Activated CD4-positive, alpha-beta T cell treated with anti-CD3 and anti-CD28 coated beads for 4 hours (primary cell): Measurements from ENCODE around the gene DCLRE1B.

Experiments
- DNase-seq, 2 donors: peaks; one replicate each; pipeline ENCODE4 v3.0.0-alpha.2; 2020

The DCLRE1B gene

DNA sequence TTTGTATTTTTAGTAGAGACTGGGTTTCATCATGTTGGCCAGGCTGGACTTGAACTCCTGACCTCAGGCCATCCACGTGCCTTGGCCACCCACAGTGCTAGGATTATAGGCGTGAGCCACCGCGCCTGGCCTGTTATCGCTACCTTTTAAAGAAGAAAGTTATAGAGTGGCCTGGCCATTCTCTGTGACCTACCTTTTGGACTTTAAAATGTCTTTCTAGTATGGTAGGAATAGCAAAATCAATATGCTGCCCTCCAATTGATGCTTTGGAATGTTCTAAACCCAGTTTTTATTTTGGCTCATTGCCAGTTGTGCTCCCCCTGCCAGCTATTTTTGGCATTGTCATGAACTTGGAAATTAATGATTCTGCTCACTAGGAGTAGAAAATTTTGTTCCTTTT lies 43.9 kb downstream of the DCLRE1B start:
- no peak for DNase-seq

DNA sequence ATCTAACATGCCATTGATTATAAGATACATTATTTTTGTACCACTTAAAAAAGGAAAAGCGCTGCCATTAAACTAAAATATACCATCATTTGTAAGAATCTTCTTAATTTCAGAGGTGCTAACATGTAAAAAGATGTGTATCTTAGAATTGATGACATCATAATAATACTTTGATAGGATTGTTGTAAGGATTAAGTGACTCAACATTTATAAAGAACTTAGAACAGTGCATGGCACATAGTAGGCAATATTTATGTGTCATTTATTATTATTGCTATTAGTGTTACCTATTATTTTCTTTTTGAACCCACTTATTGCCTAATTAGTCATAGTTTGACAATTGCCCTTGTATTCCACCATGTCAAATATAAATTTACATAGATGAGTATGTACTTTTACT lies 45.8 kb downstream of the DCLRE1B start:
- no peak for DNase-seq

DNA sequence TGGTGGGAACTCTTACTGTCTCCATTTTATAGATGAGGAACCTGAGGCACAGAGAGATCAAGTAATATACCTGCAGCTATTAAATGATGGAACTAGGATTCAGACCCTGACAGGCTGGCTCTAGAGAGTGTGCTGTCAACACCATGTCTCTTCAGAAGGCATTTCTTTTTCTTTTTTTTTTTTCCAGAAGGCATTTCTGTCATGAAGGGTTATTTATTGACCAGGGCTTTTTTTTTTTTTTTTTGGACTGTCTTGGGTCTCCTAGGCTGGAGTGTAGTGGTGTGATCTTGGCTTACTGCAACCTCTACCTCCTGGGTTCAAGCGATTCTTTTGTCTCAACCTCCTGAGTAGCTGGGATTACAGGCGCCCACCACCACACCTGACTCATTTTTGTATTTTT lies 46.6 kb downstream of the DCLRE1B start:
- no peak for DNase-seq

DNA sequence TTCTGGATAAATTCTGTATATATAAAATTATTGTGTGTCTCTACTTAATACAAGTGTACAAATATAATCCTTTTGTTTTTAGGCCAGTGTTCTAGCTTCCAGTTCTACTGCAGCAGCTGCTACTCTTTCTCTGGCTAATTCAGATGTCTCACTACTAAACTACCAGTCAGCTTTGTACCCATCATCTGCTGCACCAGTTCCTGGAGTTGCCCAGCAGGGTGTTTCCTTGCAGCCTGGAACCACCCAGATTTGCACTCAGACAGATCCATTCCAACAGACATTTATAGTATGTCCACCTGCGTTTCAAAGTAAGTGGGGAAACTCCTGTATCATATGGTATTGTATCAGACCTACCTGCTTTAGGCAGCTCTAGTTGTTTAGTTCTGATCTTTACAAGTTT lies 52.9 kb downstream of the DCLRE1B start:
- DNase-seq = no peak

DNA sequence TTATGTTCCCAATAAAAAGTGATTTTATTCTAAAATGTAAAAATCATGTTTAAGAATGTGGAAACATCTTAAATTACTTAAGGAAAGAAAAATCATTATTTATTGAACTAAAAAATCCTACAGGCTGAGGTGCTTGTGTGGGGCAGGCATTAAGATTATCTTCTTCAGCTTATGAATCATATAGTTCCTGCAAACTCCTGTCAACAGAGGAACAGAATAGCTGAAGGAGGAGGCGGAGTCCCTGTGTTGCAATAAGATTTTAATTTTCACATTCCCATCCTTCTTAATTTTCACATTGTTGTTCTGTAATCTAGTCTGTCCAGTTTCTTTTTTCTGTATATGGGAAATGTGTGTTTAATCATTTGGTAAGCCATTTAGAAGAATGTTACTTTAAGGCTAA lies 53.6 kb downstream of the DCLRE1B start:
- DNase-seq = no peak

DNA sequence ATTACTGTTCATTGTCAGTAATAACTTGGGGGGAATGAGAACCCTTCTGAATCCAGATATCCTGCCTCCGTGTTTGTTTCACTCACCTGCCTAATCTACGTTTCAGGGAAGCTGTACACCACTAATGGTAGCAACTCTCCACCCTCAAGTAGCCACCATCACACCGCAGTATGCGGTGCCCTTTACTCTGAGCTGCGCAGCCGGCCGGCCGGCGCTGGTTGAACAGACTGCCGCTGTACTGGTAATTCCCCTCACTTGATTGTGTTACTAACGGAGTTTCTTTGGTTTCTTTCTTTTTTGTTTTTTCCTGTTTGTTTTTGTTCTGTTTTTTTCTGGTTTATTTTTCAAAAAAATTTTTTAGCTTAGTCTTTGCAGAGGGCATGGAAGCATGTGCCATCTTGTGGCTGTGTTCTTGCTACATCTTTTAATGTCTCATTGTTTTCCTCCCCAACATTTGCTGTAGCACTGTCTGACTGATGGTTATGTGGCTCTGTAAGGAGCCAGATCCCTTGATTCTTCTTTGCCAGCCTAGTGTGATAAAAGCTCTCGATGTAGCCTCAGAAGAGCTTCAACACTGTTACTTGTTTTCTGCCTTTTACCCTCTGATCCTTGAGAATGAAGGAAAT lies 58.3 kb downstream of the DCLRE1B start:
- DNase-seq = no peak
